Ishikawa (cell line): ENCODE measurements around the gene IKZF3.

Experiments
- CREB1 ChIP-seq: IDR thresholded peaks from 2 replicates; pipeline ENCODE4 v1.6.1; 2012; ENCODE audit warnings: low read depth
- EGR1 ChIP-seq: IDR thresholded peaks from 2 replicates; pipeline ENCODE4 v1.6.1; 2012
- FOXM1 ChIP-seq: IDR thresholded peaks from 2 replicates; pipeline ENCODE4 v1.6.1; 2012; ENCODE audit warnings: low read depth, borderline replicate concordance
- RAD21 ChIP-seq: IDR thresholded peaks from 2 replicates; pipeline ENCODE4 v1.6.1; 2012; ENCODE audit warnings: low read depth
- TAF1 ChIP-seq: IDR thresholded peaks from 2 replicates; pipeline ENCODE4 v1.6.1; 2012; ENCODE audit warnings: low read depth, mild to moderate bottlenecking
- TCF12 ChIP-seq: IDR thresholded peaks from 2 replicates; pipeline ENCODE4 v1.6.1; 2012; ENCODE audit warnings: low read depth
- YY1 ChIP-seq: IDR thresholded peaks from 2 replicates; pipeline ENCODE4 v1.6.1; 2012; ENCODE audit warnings: low read depth
- TF ChIP-seq, protein P1 (sequence below): IDR thresholded peaks from 2 replicates; pipeline ENCODE4 v1.6.1; 2012; ENCODE audit warnings: low read depth, mild to moderate bottlenecking
- TF ChIP-seq, protein P2 (sequence below): IDR thresholded peaks from 2 replicates; pipeline ENCODE4 v1.6.1; 2012

DNA sequence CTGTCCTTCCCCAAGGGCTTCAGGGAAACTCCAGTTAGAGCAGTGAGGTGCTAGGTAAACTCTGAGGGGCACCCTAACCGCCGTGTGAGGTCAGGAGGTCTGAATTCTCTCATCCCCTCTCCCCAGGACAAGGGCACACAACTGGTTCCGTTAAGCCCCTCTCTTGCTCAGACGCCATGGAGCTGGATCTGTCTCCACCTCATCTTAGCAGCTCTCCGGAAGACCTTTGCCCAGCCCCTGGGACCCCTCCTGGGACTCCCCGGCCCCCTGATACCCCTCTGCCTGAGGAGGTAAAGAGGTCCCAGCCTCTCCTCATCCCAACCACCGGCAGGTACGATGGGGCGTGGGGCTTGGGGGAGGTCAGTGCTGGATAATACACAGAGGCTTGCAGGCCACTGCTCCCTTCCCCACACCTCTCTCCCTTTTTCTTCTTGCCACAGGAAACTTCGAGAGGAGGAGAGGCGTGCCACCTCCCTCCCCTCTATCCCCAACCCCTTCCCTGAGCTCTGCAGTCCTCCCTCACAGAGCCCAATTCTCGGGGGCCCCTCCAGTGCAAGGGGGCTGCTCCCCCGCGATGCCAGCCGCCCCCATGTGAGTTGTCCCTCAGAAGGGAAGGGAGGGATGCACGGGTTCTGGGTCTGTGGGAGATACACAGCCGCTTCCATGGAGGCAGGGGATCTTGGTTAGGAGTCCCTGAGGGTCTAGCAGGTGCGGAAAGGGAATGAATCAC, 121.8 kb downstream of the IKZF3 start:
- no peak for TF ChIP-seq TAF1
- TF ChIP-seq, protein P1, sequence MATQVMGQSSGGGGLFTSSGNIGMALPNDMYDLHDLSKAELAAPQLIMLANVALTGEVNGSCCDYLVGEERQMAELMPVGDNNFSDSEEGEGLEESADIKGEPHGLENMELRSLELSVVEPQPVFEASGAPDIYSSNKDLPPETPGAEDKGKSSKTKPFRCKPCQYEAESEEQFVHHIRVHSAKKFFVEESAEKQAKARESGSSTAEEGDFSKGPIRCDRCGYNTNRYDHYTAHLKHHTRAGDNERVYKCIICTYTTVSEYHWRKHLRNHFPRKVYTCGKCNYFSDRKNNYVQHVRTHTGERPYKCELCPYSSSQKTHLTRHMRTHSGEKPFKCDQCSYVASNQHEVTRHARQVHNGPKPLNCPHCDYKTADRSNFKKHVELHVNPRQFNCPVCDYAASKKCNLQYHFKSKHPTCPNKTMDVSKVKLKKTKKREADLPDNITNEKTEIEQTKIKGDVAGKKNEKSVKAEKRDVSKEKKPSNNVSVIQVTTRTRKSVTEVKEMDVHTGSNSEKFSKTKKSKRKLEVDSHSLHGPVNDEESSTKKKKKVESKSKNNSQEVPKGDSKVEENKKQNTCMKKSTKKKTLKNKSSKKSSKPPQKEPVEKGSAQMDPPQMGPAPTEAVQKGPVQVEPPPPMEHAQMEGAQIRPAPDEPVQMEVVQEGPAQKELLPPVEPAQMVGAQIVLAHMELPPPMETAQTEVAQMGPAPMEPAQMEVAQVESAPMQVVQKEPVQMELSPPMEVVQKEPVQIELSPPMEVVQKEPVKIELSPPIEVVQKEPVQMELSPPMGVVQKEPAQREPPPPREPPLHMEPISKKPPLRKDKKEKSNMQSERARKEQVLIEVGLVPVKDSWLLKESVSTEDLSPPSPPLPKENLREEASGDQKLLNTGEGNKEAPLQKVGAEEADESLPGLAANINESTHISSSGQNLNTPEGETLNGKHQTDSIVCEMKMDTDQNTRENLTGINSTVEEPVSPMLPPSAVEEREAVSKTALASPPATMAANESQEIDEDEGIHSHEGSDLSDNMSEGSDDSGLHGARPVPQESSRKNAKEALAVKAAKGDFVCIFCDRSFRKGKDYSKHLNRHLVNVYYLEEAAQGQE: no peak
- no peak for TF ChIP-seq FOXM1
- TF ChIP-seq CREB1: no peak
- no peak for TF ChIP-seq RAD21
- TF ChIP-seq EGR1: no peak
- TF ChIP-seq YY1: no peak
- TF ChIP-seq, protein P2, sequence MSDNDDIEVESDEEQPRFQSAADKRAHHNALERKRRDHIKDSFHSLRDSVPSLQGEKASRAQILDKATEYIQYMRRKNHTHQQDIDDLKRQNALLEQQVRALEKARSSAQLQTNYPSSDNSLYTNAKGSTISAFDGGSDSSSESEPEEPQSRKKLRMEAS: no peak
- no peak for TF ChIP-seq TCF12
